K562 (cell line): Measurements from ENCODE around the gene ARID3C. TPM values are rescaled to one million over a fixed set of nuclear protein-coding genes. Genes with fewer than 3 reads are reported as not detected.

Experiments used
- EZH2 ChIP-seq: IDR thresholded peaks from 2 replicates; pipeline ENCODE4 v1.6.1; 2012; ENCODE audit warnings: low read depth, mild to moderate bottlenecking, inconsistent platforms, low read length, borderline replicate concordance
- MNT ChIP-seq, 2 experiments: fragments of 450-650 bp; conservative IDR thresholded peaks; 2 replicates each; pipeline ENCODE4 v1.6.1; 2017; ENCODE audit warnings: mild to moderate bottlenecking in 2 of 2, moderate library complexity in 2 of 2
- NFYB ChIP-seq: IDR thresholded peaks from 2 replicates; pipeline ENCODE4 v1.6.1; 2011; ENCODE audit warnings: mild to moderate bottlenecking, moderate library complexity; ENCODE audit not compliant: insufficient read length; ENCODE audit errors: extremely low read depth
- PHF20 ChIP-seq: fragments of 450-650 bp; IDR thresholded peaks from 2 replicates; pipeline ENCODE4 v1.6.1; 2018; ENCODE audit not compliant: partially characterized antibody
- RCOR1 ChIP-seq, 2 experiments: IDR thresholded peaks; 2 replicates each; pipeline ENCODE4 v1.6.1; 2012; ENCODE audit warnings: low read depth in 2 of 2, low read length in 2 of 2, borderline replicate concordance in 1 of 2, improper control_type of control experiment in 1 of 2
- SOX6 ChIP-seq: fragments of 450-650 bp; IDR thresholded peaks from 2 replicates; pipeline ENCODE4 v1.6.1; 2014; ENCODE audit warnings: mild to moderate bottlenecking
- ZBTB40 ChIP-seq, 2 experiments: fragments of 450-650 bp in 1 of 2; sonication (generic) in 1 of 2; formaldehyde crosslinking in 1 of 2; IDR thresholded peaks; 2 replicates each; pipeline versions ENCODE4 v1.7.1 to v1.9.0; 2016 to 2022; ENCODE audit warnings: inconsistent platforms in 1 of 2, mild to moderate bottlenecking in 1 of 2, missing genetic modification reagents in 1 of 2
- polyA plus RNA-seq, 8 experiments: library from polyadenylated mRNA; depleted of rRNA in 4 of 8; stranded (reverse) in 5 of 8; unstranded in 3 of 8; fragments of >200 nt; fragmentation: Nextera tagmentation in 2 of 8; fragmentation: Illumina TruSeq in 1 of 8; extraction: Ambion mirVana in 2 of 8; extraction: Trizol in 1 of 8; gene quantifications; 2 replicates each; pipeline versions ENCODE4 v1.2.1 to v1.2.3, GENCODE V29; 2011 to 2014; ENCODE audit warnings: inconsistent platforms in 1 of 8, missing spikeins in 1 of 8
- total RNA-seq, 7 experiments: library from RNA; depleted of rRNA in 6 of 7; stranded (reverse); fragments of >200 nt in 6 of 7; fragmentation: Illumina TruSeq in 2 of 7; extraction: Trizol in 2 of 7; gene quantifications; 2 replicates each; pipeline versions ENCODE4 v1.2.1 to v1.2.3, GENCODE V29; 2011 to 2021; ENCODE audit warnings: low replicate concordance in 1 of 7

ARID3C gene
- total and polyA plus RNA-seq, 9 of the 15 experiments (the other 6 are each of a cell fraction or from before 2014, with no cell fraction given), result not detected

- TF ChIP-seq ZBTB40 (IDR thresholded peaks at IDR 0.05), result peak; percentile 96
- no peak for TF ChIP-seq ZBTB40 (CRISPR knock-in tag; IDR thresholded peaks at IDR 0.05)
- peak; percentile 84 for TF ChIP-seq PHF20
- TF ChIP-seq SOX6, result no peak
- 0 out of 4 replicates have a peak, but pooled peaks of 1 of the 2 experiments have one; percentile 55 for TF ChIP-seq MNT (conservative IDR thresholded peaks at IDR 0.05)
- peak in 1 of 2 experiments; percentile 61; a peak in 1 of 4 replicates for TF ChIP-seq RCOR1 (IDR thresholded peaks at IDR 0.05; ENCODE audit: borderline replicate concordance in 1 of 2, low read depth in 2 of 2, low read length in 2 of 2)
- peak; percentile 62 for TF ChIP-seq NFYB
- TF ChIP-seq EZH2, result no peak
Measured at GRCh38 chr9:34620061-34620994, 8.5 kb downstream of the ARID3C start, which contains the start of gene DCTN3 (continued).
